SJSA1 (cell line): ENCODE measurements around the gene TC2N. TPM values are rescaled to one million over a fixed set of nuclear protein-coding genes. Genes with fewer than 3 reads are reported as not detected.

Experiments
- DNase-seq, 2 experiments: peaks; one replicate each; pipeline ENCODE4 v3.0.0-alpha.2; 2015 to 2020; ENCODE audit warnings: low spot score in 2 of 2, low read depth in 1 of 2
- H3K27ac ChIP-seq: fragments of 250-450 bp; sonication (Bioruptor Pico); 2 replicates; pipeline ENCODE4 v1.5.1; 2020; ENCODE audit warnings: mild to moderate bottlenecking, moderate library complexity
- H3K27me3 ChIP-seq: fragments of 250-450 bp; sonication (Bioruptor Pico); replicated peaks from 2 replicates; pipeline ENCODE4 v1.5.1; 2020; ENCODE audit warnings: mild to moderate bottlenecking, moderate library complexity
- H3K36me3 ChIP-seq: fragments of 250-450 bp; sonication (Bioruptor Pico); 2 replicates; pipeline ENCODE4 v1.5.1; 2020; ENCODE audit warnings: mild to moderate bottlenecking
- H3K4me1 ChIP-seq: fragments of 250-450 bp; sonication (Bioruptor Pico); replicated peaks from 2 replicates; pipeline ENCODE4 v1.6.1; 2021; ENCODE audit warnings: mild to moderate bottlenecking
- H3K4me3 ChIP-seq: fragments of 250-450 bp; sonication (Bioruptor Pico); 2 replicates; pipeline ENCODE4 v1.5.1; 2020; ENCODE audit warnings: mild to moderate bottlenecking
- H3K9me3 ChIP-seq: fragments of 250-450 bp; sonication (Bioruptor Pico); replicated peaks from 2 replicates; pipeline ENCODE4 v1.5.1; 2020; ENCODE audit warnings: mild to moderate bottlenecking
- total RNA-seq: library from RNA; depleted of rRNA; stranded (reverse); fragments of >200 nt; shearing (Covaris generic); gene quantifications from 2 replicates; pipeline ENCODE4 v1.2.3, GENCODE V29; 2014; rRNA removed

The TC2N gene
- total RNA-seq, 1 experiment from 2014 or later: 0.05 TPM

- Histone ChIP-seq H3K36me3 (no peaks in the 10 kb centered on the region), H3K27me3 (no peaks in the 10 kb centered on the region), H3K27ac (no peak overlapping the region), H3K4me3 (no peak overlapping the region), H3K4me1 (no peaks in the 10 kb centered on the region), H3K9me3 (no peaks in the 10 kb centered on the region)
- DNase-seq: no peak
Measured at GRCh38 chr14:91737619-91738018, 129.7 kb downstream of the TC2N start.

- H3K36me3 ChIP-seq: no peaks in the 10 kb centered on the region
- H3K9me3 ChIP-seq: no peaks in the 10 kb centered on the region
- no peak overlapping the region for H3K27ac ChIP-seq
- H3K4me3 ChIP-seq: no peak overlapping the region
- DNase-seq: no peak
- no peaks in the 10 kb centered on the region for H3K4me1 ChIP-seq
- no peaks in the 10 kb centered on the region for H3K27me3 ChIP-seq
Measured at GRCh38 chr14:91732859-91733477, 134.4 kb downstream of the TC2N start.

- Histone ChIP-seq H3K9me3 (no peaks in the 10 kb centered on the region), H3K4me3 (no peak overlapping the region), H3K27me3 (no peaks in the 10 kb centered on the region), H3K27ac (no peak overlapping the region), H3K36me3 (no peaks in the 10 kb centered on the region), H3K4me1 (no peaks in the 10 kb centered on the region)
- no peak for DNase-seq
Measured at GRCh38 chr14:91732439-91732838, 134.9 kb downstream of the TC2N start.

- H3K27me3 ChIP-seq: no peaks in the 10 kb centered on the region
- no peak for DNase-seq
- H3K4me3 ChIP-seq: no peak within 1 kb of the TSS
- no peaks in the 10 kb centered on the region for H3K9me3 ChIP-seq
- no peaks in the 10 kb centered on the region for H3K4me1 ChIP-seq
- H3K36me3 ChIP-seq: no peaks in the 10 kb centered on the region
- no peak within 1 kb of the TSS for H3K27ac ChIP-seq
Measured at GRCh38 chr14:91731986-91732385, 135.3 kb downstream of the TC2N start, which contains the start of gene CATSPERB. CATSPERB (minus strand) TSS chr14:91732086; CDS start chr14:91729479, 2,607 bp downstream.

GRCh38 chr14:91731018-91731417 is 136.3 kb downstream of the TC2N start:
- no peaks in the 10 kb centered on the region for H3K36me3 ChIP-seq
- DNase-seq: no peak
- no peak overlapping the region for H3K4me3 ChIP-seq
- H3K9me3 ChIP-seq: no peaks in the 10 kb centered on the region
- H3K27me3 ChIP-seq: no peaks in the 10 kb centered on the region
- H3K27ac ChIP-seq: no peak overlapping the region
- H3K4me1 ChIP-seq: no peaks in the 10 kb centered on the region

- Histone ChIP-seq H3K9me3 (no peaks in the 10 kb centered on the region), H3K4me3 (no peak overlapping the region), H3K4me1 (no peaks in the 10 kb centered on the region), H3K36me3 (no peaks in the 10 kb centered on the region), H3K27me3 (no peaks in the 10 kb centered on the region), H3K27ac (no peak overlapping the region)
- no peak for DNase-seq
Measured at GRCh38 chr14:91729756-91730155, 137.6 kb downstream of the TC2N start.

Other genes with a start within 250 kb of the TC2N start
- not detected in 2 replicates for gene CATSPERB, start 135.4 kb downstream of the TC2N start, total RNA-seq
- gene FBLN5, start 80.2 kb upstream of the TC2N start, total RNA-seq: 5.1 and 18.7 TPM in 2 replicates
- 16.0 and 25.0 TPM in 2 replicates for gene TRIP11, start 172.5 kb upstream of the TC2N start, total RNA-seq
- gene ATXN3, start 239.0 kb upstream of the TC2N start, total RNA-seq: 10.4 and 10.8 TPM in 2 replicates